HG03439 (cell line): ENCODE data around the gene CLIC5.
A peak's percentile ranks its signal among the peaks of the same experiment; 100 is the strongest.

ENCODE experiments used
- ATAC-seq: cut with Tn5 transposase; IDR thresholded peaks from one replicate; pipeline ENCODE4 v1.9.1; 2021; ENCODE audit warnings: mild to moderate bottlenecking, moderate library complexity; ENCODE audit not compliant: unreplicated experiment

The CLIC5 gene

GRCh38 chr6:46015119-46015968 lies at the start of gene CLIC5:
Gene CLIC5, minus strand, starts transcription at chr6:46015860. Its CDS starts 318 bp downstream, at chr6:46015542.
- no peak for ATAC-seq

GRCh38 chr6:46062991-46063390 lies 47.3 kb upstream of the CLIC5 start:
- no peak for ATAC-seq

- no peak for ATAC-seq
Measured at GRCh38 chr6:46062312-46062711, 46.7 kb upstream of the CLIC5 start.

GRCh38 chr6:46061497-46061896 lies 45.8 kb upstream of the CLIC5 start:
- no peak for ATAC-seq

- no peak for ATAC-seq
Measured at GRCh38 chr6:46059608-46060007, 43.9 kb upstream of the CLIC5 start.

GRCh38 chr6:46058951-46059350 lies 43.3 kb upstream of the CLIC5 start:
- no peak for ATAC-seq

GRCh38 chr6:46057792-46058191 lies 42.1 kb upstream of the CLIC5 start:
- ATAC-seq: no peak

- ATAC-seq: no peak
Measured at GRCh38 chr6:46056906-46057529, 41.4 kb upstream of the CLIC5 start.

- no peak for ATAC-seq
Measured at GRCh38 chr6:46054516-46054915, 38.9 kb upstream of the CLIC5 start.

- no peak for ATAC-seq
Measured at GRCh38 chr6:46053039-46053933, 37.6 kb upstream of the CLIC5 start.

GRCh38 chr6:46052479-46052878 lies 36.8 kb upstream of the CLIC5 start:
- no peak for ATAC-seq

GRCh38 chr6:46051962-46052361 lies 36.3 kb upstream of the CLIC5 start:
- no peak for ATAC-seq

GRCh38 chr6:46050845-46051405 lies 35.3 kb upstream of the CLIC5 start:
- no peak for ATAC-seq

- no peak for ATAC-seq
Measured at GRCh38 chr6:46048646-46049297, 33.1 kb upstream of the CLIC5 start.

- no peak for ATAC-seq
Measured at GRCh38 chr6:46046558-46047174, 31.0 kb upstream of the CLIC5 start.

- no peak for ATAC-seq
Measured at GRCh38 chr6:46044881-46045617, 29.4 kb upstream of the CLIC5 start.

- ATAC-seq: peak; percentile 90
Measured at GRCh38 chr6:46042355-46042999, 26.8 kb upstream of the CLIC5 start.

GRCh38 chr6:46040288-46040687 lies 24.6 kb upstream of the CLIC5 start:
- no peak for ATAC-seq

- ATAC-seq: no peak
Measured at GRCh38 chr6:46039646-46040045, 24.0 kb upstream of the CLIC5 start.
